Prostate gland (tissue), 2 donors: ENCODE data around the gene TTYH3.

ENCODE experiments used
- POLR2A ChIP-seq: fragments of 450-650 bp; IDR thresholded peaks from one replicate; pipeline ENCODE4 v1.6.1; 2016; ENCODE audit warnings: antibody characterized with exemption, mild to moderate bottlenecking
- POLR2AphosphoS5 ChIP-seq: sonication (generic); formaldehyde crosslinking; IDR thresholded peaks from one replicate; pipeline ENCODE4 v1.6.1; 2017; ENCODE audit warnings: antibody characterized with exemption
- TF ChIP-seq, protein P1 (sequence below), 4 experiments: fragments of 200-600 bp in 2 of 4; fragments of 450-650 bp in 2 of 4; sonication (generic) in 2 of 4; IDR thresholded peaks; 1 replicate in 3 of 4; 2 replicates in 1 of 4; pipeline ENCODE4 v1.5.1; 2016 to 2019; ENCODE audit warnings: antibody characterized with exemption in 4 of 4, mild to moderate bottlenecking in 2 of 4, moderate library complexity in 2 of 4

DNA sequence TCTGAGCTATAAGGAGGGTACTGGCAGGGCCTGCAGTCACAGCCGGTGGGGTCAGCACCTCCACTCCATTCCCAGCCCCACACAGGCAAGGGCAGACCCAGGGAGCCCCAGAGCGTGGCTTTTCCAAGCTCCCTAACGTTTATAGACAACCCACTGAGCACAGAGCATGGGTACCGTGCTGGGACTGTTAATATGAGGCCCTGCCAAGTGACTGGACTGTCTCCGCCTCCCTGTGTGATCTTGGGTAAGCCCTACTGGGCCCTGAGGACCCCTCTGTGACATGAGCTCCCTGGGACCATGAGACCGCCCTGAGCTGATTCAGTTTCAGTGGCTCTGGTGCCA is 12.4 kb downstream of the TTYH3 start:
- TF ChIP-seq, protein P1, sequence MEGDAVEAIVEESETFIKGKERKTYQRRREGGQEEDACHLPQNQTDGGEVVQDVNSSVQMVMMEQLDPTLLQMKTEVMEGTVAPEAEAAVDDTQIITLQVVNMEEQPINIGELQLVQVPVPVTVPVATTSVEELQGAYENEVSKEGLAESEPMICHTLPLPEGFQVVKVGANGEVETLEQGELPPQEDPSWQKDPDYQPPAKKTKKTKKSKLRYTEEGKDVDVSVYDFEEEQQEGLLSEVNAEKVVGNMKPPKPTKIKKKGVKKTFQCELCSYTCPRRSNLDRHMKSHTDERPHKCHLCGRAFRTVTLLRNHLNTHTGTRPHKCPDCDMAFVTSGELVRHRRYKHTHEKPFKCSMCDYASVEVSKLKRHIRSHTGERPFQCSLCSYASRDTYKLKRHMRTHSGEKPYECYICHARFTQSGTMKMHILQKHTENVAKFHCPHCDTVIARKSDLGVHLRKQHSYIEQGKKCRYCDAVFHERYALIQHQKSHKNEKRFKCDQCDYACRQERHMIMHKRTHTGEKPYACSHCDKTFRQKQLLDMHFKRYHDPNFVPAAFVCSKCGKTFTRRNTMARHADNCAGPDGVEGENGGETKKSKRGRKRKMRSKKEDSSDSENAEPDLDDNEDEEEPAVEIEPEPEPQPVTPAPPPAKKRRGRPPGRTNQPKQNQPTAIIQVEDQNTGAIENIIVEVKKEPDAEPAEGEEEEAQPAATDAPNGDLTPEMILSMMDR (IDR thresholded peaks at IDR 0.05): no peak
- TF ChIP-seq POLR2A (no peak), POLR2AphosphoS5 (no peak)
